ENCODE results near the gene SORCS3.

SORCS3 gene

DNA sequence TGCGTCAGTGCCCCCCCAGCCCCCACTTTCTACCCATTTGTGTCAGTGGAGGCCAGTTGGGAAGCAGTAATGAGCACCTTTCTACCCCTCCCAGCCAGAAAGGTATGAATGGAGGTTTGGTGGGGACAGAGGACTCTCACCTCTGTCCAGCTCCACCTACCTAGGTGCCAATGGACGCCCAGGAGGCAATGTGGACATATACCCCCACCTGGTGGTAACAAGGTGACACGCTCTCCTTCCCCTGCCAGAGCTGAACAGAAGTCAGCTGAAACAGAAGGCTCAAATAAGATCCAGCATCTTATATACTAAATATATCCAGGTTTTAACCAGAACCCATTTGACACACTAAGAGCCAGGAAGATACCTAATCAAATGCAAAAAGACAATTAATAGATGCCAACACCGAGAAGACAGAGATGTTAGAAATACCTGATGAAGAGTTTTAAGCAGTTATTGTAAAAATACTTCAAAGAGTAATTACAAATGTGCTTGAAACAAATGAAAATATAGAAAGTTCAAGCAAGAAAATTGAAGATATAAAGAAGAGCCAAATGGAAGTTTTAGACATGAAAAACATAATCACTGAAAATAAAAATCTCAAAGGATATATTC, 18.4 kb upstream of the SORCS3 start:
- Histone ChIP-seq H3K4me3 (ENCODE audit: low read depth in 1 of 2, low read length in 1 of 2) (no peak overlapping the region), H3K27ac (no peak overlapping the region), H3K4me1 (ENCODE audit: control insufficient read depth in 1 of 2, insufficient read depth in 1 of 2, low read depth in 1 of 2, low read length in 1 of 2) (no peaks in the 10 kb centered on the region), H3K9me3 (no peaks in the 10 kb centered on the region), H3K36me3 (no peaks in the 10 kb centered on the region), H3K27me3 (peaks cover 94% of the 10 kb centered on the region)
- TF ChIP-seq, protein P1, sequence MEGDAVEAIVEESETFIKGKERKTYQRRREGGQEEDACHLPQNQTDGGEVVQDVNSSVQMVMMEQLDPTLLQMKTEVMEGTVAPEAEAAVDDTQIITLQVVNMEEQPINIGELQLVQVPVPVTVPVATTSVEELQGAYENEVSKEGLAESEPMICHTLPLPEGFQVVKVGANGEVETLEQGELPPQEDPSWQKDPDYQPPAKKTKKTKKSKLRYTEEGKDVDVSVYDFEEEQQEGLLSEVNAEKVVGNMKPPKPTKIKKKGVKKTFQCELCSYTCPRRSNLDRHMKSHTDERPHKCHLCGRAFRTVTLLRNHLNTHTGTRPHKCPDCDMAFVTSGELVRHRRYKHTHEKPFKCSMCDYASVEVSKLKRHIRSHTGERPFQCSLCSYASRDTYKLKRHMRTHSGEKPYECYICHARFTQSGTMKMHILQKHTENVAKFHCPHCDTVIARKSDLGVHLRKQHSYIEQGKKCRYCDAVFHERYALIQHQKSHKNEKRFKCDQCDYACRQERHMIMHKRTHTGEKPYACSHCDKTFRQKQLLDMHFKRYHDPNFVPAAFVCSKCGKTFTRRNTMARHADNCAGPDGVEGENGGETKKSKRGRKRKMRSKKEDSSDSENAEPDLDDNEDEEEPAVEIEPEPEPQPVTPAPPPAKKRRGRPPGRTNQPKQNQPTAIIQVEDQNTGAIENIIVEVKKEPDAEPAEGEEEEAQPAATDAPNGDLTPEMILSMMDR (IDR thresholded peaks at IDR 0.05): no peak

DNA sequence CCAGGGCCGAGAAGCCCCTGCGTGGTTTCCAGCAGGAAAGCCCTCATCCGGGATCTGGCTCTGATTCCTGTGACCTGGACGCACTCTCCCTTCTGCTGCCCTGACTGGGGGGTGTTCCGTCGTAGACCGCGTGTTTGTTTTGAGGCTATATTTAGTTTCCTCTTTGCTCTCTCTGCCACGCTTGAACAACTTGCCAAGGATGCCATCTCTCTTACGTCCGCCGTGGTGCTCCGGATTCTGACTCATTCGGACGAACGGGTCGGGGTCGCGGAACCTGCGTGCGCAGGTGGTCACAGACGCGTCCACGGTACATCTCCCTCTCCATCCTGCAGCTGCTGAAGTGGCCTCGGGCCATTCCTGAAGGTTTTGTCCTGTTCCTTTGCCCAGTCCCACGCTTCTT, 10.4 kb upstream of the SORCS3 start:
- TF ChIP-seq, protein P1 (IDR thresholded peaks at IDR 0.05): no peak
- no peaks in the 10 kb centered on the region for H3K4me1 ChIP-seq (ENCODE audit: control insufficient read depth in 1 of 2, insufficient read depth in 1 of 2, low read depth in 1 of 2, low read length in 1 of 2)
- no peak overlapping the region for H3K4me3 ChIP-seq (ENCODE audit: low read depth in 1 of 2, low read length in 1 of 2)
- no peaks in the 10 kb centered on the region for H3K36me3 ChIP-seq
- no peak overlapping the region for H3K27ac ChIP-seq
- H3K9me3 ChIP-seq: no peaks in the 10 kb centered on the region
- H3K27me3 ChIP-seq: peaks cover 97% of the 10 kb centered on the region

DNA sequence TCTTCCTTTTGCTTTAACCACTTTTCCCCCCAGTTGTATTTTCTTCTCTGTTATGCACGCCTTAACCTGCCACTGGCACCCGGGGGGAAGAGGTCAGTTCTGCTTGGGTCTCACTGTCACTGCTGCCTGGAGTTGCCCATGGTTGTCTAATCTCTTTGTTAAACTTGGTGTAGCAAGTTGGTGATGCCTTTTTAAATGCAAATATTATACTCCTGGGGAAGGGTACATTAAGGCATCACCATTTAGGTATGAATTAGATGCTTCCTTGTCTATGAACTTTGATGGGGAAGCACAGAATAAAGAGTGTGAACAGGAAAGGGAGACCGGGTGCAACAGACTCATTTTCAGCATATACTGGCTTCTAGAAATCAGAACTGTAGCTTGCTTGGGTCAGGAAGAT, 9.1 kb upstream of the SORCS3 start:
- Histone ChIP-seq H3K27ac (no peak overlapping the region), H3K4me1 (ENCODE audit: control insufficient read depth in 1 of 2, insufficient read depth in 1 of 2, low read depth in 1 of 2, low read length in 1 of 2) (no peaks in the 10 kb centered on the region), H3K27me3 (peaks cover 97% of the 10 kb centered on the region), H3K36me3 (no peaks in the 10 kb centered on the region), H3K9me3 (no peaks in the 10 kb centered on the region), H3K4me3 (ENCODE audit: low read depth in 1 of 2, low read length in 1 of 2) (no peak overlapping the region)
- TF ChIP-seq, protein P1 (IDR thresholded peaks at IDR 0.05): no peak

DNA sequence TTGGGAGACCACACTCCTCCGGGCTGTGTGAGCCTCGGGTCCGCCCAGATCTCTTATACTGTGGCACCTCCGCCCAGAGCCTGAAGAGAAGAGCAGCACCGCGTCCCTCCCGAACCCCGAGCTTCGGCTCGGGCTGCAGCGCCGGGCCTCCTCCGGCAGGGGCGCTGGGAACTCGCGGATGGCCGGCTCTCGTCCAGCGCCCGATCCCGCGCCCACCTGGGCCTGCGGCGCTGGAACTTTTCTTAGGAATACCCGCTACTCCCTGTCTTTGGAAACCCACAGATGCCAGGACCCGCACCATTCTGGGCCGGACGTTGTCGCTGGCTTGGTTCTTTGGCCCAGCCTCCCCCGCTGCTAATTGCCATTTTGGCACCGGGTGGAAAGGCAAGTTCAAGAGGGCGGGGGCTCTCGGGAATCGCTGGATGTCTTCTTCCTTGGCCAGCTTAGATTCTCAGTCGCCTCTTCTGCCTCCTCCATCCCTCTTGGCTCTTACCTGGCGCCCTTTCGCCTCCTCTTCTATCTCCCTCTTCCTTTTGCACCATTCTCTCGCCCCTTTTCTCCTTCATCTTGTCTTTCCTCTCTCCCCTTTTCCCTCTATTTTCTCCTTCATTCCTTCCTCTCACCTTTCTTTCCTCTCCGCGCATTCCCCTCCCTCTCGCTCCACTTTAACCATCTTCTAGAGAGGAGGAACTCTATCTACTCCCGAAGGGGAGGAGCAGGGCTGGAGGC, 2.1 kb upstream of the SORCS3 start:
- TF ChIP-seq, protein P1 (IDR thresholded peaks at IDR 0.05): no peak
- H3K4me1 ChIP-seq (ENCODE audit: control insufficient read depth in 1 of 2, insufficient read depth in 1 of 2, low read depth in 1 of 2, low read length in 1 of 2): peaks cover 4 to 9% of the 10 kb centered on the region in 2 experiments
- H3K36me3 ChIP-seq: no peaks in the 10 kb centered on the region
- H3K27ac ChIP-seq: no peak overlapping the region
- no peak overlapping the region for H3K4me3 ChIP-seq (ENCODE audit: low read depth in 1 of 2, low read length in 1 of 2)
- no peaks in the 10 kb centered on the region for H3K9me3 ChIP-seq
- peaks cover 100% of the 10 kb centered on the region for H3K27me3 ChIP-seq

DNA sequence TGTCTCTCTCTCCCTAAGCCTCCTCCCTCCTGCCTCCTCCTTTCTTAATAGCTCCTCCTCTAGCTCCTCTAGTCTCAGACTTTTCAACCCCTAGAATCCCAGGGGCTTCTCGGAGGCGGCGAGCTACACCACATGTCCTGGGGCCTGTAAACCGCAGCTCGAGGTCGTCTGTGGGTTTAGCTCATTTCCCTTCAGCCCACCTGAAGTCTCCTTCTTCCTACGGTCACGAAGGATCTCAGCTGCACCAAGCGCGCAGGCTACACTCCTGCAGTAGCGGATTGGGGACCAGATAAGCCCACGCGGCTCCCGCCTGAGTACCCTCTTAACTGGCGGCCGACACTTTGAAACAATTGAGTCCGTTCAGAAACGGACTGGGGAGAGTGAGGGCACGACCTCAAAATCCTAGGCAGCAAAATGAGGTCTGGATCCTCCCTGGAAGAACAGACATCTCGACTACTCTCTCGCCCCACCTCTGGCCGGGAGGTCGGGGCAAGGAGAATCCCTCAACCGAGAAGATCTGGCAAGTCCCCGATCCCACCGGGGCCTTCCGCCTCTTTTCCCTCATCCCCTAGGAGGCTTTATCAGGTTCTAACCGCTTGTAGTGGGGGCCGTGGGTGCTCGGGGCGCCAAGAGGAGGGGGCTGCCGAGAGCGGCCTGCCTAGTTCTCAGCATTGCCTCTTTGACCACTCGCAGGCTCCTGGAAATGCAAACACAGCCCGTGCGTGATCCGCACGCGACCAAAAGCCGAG, 1.3 kb upstream of the SORCS3 start:
- H3K4me1 ChIP-seq (ENCODE audit: control insufficient read depth in 1 of 2, insufficient read depth in 1 of 2, low read depth in 1 of 2, low read length in 1 of 2): peaks cover 4 to 9% of the 10 kb centered on the region in 2 experiments
- H3K4me3 ChIP-seq (ENCODE audit: low read depth in 1 of 2, low read length in 1 of 2): no peak overlapping the region
- H3K36me3 ChIP-seq: no peaks in the 10 kb centered on the region
- no peaks in the 10 kb centered on the region for H3K9me3 ChIP-seq
- no peak overlapping the region for H3K27ac ChIP-seq
- H3K27me3 ChIP-seq: peaks cover 100% of the 10 kb centered on the region
- TF ChIP-seq, protein P1 (IDR thresholded peaks at IDR 0.05): no peak

Measured in neutrophil (primary cell).